ENCODE data around the gene PAX6.

The PAX6 gene

GRCh38 chr11:31822175-31822926, 11.2 kb upstream of the PAX6 start:
- DNase-seq: no peak

GRCh38 chr11:31821766-31822165, 10.6 kb upstream of the PAX6 start:
- no peak for DNase-seq

- no peak for DNase-seq
Observed at GRCh38 chr11:31821235-31821764, 10.2 kb upstream of the PAX6 start.

GRCh38 chr11:31820438-31820818, 9.3 kb upstream of the PAX6 start:
- DNase-seq: no peak

- no peak for DNase-seq
Observed at GRCh38 chr11:31819621-31820437, 8.7 kb upstream of the PAX6 start.

GRCh38 chr11:31818874-31819331, 7.8 kb upstream of the PAX6 start:
- DNase-seq: no peak

- no peak for DNase-seq
Observed at GRCh38 chr11:31818425-31818755, 7.3 kb upstream of the PAX6 start.

- DNase-seq: no peak
Observed at GRCh38 chr11:31817621-31818424, 6.7 kb upstream of the PAX6 start.

GRCh38 chr11:31817054-31817620, 6.0 kb upstream of the PAX6 start:
- DNase-seq: no peak

GRCh38 chr11:31816468-31817053, 5.4 kb upstream of the PAX6 start:
- no peak for DNase-seq

- DNase-seq: no peak
Observed at GRCh38 chr11:31815711-31816467, 4.8 kb upstream of the PAX6 start.

- DNase-seq: no peak
Observed at GRCh38 chr11:31814176-31814868, 3.2 kb upstream of the PAX6 start.

GRCh38 chr11:31813391-31814175, 2.5 kb upstream of the PAX6 start:
- no peak for DNase-seq

- peak; percentile 50 for DNase-seq
Observed at GRCh38 chr11:31812383-31813381, 1.6 kb upstream of the PAX6 start.

GRCh38 chr11:31809857-31810778, 1.0 kb downstream of the PAX6 start:
- DNase-seq: peak; percentile 74

- peak; percentile 8 for DNase-seq
Observed at GRCh38 chr11:31809541-31809856, 1.6 kb downstream of the PAX6 start.

GRCh38 chr11:31808721-31809540, 2.2 kb downstream of the PAX6 start:
- no peak for DNase-seq

Measured in NCI-H146 (cell line).